ENCODE measurements around the gene PRKAG2.

The PRKAG2 gene

DNA sequence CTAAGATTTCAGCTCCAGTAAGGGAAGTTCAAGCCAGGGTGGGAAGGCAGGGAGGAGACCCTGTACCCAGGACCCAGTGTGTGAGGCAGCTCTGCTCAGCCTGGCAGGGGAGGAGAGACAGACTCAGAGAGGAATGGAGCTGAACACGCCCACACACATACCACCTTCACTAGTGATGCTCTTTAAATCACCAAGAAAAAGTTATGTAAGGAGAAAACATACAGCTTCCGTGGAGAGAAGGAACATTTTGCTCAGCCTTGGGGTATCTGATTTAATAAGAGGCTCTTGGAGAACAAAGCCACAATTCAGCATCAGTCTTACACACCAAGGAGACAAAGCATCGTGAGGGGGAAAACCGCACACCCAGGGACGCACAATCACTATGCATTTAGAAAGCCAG lies 62.9 kb downstream of the PRKAG2 start:
- Mint-ChIP-seq H3K27ac (peak overlapping the region; percentile 12), H3K4me3 (no peak overlapping the region), H3K9me3 (no peaks in the 10 kb centered on the region), H3K36me3 (ENCODE audit: low read depth) (no peaks in the 10 kb centered on the region), H3K4me1 (peaks cover 28% of the 10 kb centered on the region), H3K27me3 (no peaks in the 10 kb centered on the region)
- no peak for DNase-seq
- peak; percentile 81 for ATAC-seq

DNA sequence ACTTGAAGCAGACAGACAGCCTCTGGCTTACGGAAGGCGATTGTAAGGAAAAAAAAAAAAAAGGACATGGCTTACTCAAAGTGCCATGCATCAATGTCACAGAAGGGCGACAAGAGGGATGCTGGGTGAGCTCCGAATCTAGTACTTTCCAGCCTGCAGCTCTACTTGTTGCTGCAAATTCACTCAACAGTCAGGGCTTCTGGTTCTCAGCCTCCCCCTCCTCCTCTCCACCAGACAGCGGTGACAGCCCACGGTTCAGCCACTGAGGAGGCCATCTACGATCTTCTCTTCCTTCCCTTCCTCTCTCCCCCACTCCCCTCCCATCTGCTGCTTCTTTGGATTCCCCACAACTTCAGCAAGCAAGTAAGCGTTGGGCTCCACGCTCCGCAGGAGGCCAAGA lies 63.5 kb downstream of the PRKAG2 start:
- Mint-ChIP-seq H3K27ac (peak overlapping the region; percentile 12), H3K9me3 (no peaks in the 10 kb centered on the region), H3K27me3 (no peaks in the 10 kb centered on the region), H3K4me3 (no peak overlapping the region), H3K4me1 (peaks cover 28% of the 10 kb centered on the region), H3K36me3 (ENCODE audit: low read depth) (no peaks in the 10 kb centered on the region)
- no peak for ATAC-seq
- DNase-seq, result no peak

- ATAC-seq (no peak), DNase-seq (no peak)
- Mint-ChIP-seq H3K27ac (no peak overlapping the region), H3K4me1 (peaks cover 28% of the 10 kb centered on the region), H3K27me3 (no peaks in the 10 kb centered on the region), H3K4me3 (no peak overlapping the region), H3K36me3 (ENCODE audit: low read depth) (no peaks in the 10 kb centered on the region), H3K9me3 (no peaks in the 10 kb centered on the region)
These were observed 63.9 kb downstream of the PRKAG2 start for GRCh38 chr7:151812967-151813366.

DNA sequence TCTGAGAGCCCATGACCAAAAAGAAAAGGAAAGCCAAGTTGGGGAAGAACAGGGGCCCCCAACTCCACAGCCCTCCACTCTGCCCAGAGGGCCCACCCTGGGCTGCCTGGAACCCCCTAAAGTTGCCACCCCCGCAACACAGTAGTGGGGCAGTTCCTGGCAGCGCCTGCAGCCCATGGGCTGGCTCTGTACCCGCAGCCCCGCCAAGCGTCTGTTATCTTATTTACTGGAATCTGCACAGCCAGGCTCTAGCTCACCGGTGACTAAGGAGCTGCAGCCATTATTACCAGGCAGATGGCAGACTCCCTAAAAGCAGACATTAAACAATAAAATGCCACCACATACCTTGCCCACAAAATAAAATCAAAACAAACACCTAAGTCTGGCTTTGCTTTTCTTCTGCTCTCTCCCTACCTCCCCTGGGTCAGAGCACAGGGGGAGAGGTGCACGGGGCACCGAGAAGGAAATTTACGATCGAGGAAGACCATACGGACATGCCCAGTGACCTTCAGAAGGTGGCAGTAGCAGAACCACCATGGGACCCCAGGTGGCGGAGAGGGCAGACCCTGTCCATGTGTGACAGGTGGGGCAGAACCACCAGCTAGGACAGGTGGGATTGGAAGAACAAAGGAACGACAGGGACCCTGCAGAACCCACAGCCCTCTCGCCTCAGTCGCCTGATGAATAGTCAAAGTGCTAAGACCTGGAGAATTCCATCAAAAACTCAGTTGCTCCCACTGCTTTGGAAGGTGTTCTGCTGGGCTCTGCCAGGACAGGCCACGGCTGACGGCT lies 66.3 kb downstream of the PRKAG2 start:
- peaks cover 26% of the 10 kb centered on the region for H3K4me1 Mint-ChIP-seq
- no peak for DNase-seq
- H3K4me3 Mint-ChIP-seq, result no peak overlapping the region
- no peaks in the 10 kb centered on the region for H3K9me3 Mint-ChIP-seq
- H3K36me3 Mint-ChIP-seq (ENCODE audit: low read depth), result no peaks in the 10 kb centered on the region
- no peak overlapping the region for H3K27ac Mint-ChIP-seq
- no peak for ATAC-seq
- H3K27me3 Mint-ChIP-seq, result no peaks in the 10 kb centered on the region

- Mint-ChIP-seq H3K36me3 (ENCODE audit: low read depth) (no peaks in the 10 kb centered on the region), H3K4me3 (no peak overlapping the region), H3K27ac (no peak overlapping the region), H3K27me3 (no peaks in the 10 kb centered on the region), H3K9me3 (no peaks in the 10 kb centered on the region), H3K4me1 (peaks cover 18% of the 10 kb centered on the region)
- DNase-seq, result no peak
- ATAC-seq, result no peak
These were observed 67.1 kb downstream of the PRKAG2 start for GRCh38 chr7:151809864-151810170.

DNA sequence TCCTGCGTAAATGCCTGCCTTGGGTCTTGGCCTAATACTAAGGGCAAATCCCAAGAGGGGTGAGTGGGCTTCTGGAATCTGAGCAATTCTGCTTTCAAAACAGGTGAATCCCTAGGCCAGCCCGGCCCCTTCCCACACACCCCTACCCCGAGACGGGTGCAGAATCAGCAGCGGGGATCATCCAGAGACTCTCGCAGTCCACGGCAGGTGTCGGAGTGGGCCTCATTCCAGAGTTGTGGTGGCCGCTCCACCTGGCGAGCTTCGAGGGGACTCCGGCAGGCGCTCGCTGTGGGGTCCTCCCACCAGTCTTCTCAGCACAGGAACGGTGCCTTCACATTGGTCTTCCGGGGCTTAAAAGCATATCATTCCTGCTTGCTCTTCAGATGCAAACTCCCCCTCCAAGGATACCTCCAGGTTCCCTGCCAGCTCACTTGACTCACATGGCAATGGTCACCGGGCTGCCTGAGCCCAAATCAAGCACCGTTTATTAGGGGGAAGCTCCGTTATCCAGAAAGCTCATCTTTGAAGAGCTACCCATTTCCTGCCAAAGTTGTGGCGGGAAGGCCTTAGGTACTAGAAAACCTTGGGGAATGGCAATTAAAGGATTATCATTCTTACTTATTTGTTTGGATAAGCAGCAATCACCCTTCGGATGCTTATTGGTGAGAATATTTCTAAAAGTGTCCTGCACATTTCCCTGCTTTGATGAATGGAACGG lies 67.6 kb downstream of the PRKAG2 start:
- Mint-ChIP-seq H3K4me1 (peaks cover 14% of the 10 kb centered on the region), H3K36me3 (ENCODE audit: low read depth) (no peaks in the 10 kb centered on the region), H3K27me3 (no peaks in the 10 kb centered on the region), H3K9me3 (no peaks in the 10 kb centered on the region), H3K27ac (no peak overlapping the region), H3K4me3 (no peak overlapping the region)
- DNase-seq (no peak), ATAC-seq (no peak)

- ATAC-seq, result no peak
- H3K9me3 Mint-ChIP-seq, result no peaks in the 10 kb centered on the region
- DNase-seq, result no peak
- H3K4me1 Mint-ChIP-seq, result peaks cover 6% of the 10 kb centered on the region
- no peak overlapping the region for H3K4me3 Mint-ChIP-seq
- H3K27ac Mint-ChIP-seq, result no peak overlapping the region
- no peaks in the 10 kb centered on the region for H3K27me3 Mint-ChIP-seq
- H3K36me3 Mint-ChIP-seq (ENCODE audit: low read depth), result no peaks in the 10 kb centered on the region
These were observed 68.3 kb downstream of the PRKAG2 start for GRCh38 chr7:151808400-151809145.

- no peaks in the 10 kb centered on the region for H3K4me1 Mint-ChIP-seq
- DNase-seq (no peak), ATAC-seq (no peak)
- H3K27ac Mint-ChIP-seq, result no peak overlapping the region
- H3K9me3 Mint-ChIP-seq, result no peaks in the 10 kb centered on the region
- H3K4me3 Mint-ChIP-seq, result no peak overlapping the region
- no peaks in the 10 kb centered on the region for H3K27me3 Mint-ChIP-seq
- no peaks in the 10 kb centered on the region for H3K36me3 Mint-ChIP-seq (ENCODE audit: low read depth)
These were observed 69.1 kb downstream of the PRKAG2 start for GRCh38 chr7:151807846-151808245.

GRCh38 chr7:151806952-151807775 lies 69.8 kb downstream of the PRKAG2 start:
- no peaks in the 10 kb centered on the region for H3K4me1 Mint-ChIP-seq
- H3K9me3 Mint-ChIP-seq, result no peaks in the 10 kb centered on the region
- H3K36me3 Mint-ChIP-seq (ENCODE audit: low read depth), result no peaks in the 10 kb centered on the region
- H3K4me3 Mint-ChIP-seq, result no peak overlapping the region
- H3K27ac Mint-ChIP-seq, result no peak overlapping the region
- DNase-seq, result no peak
- ATAC-seq, result no peak
- no peaks in the 10 kb centered on the region for H3K27me3 Mint-ChIP-seq

GRCh38 chr7:151806204-151806603 lies 70.7 kb downstream of the PRKAG2 start:
- Mint-ChIP-seq H3K4me1 (no peaks in the 10 kb centered on the region), H3K27ac (no peak overlapping the region)

GRCh38 chr7:151805191-151805590 lies 71.7 kb downstream of the PRKAG2 start:
- no peaks in the 10 kb centered on the region for H3K9me3 Mint-ChIP-seq
- DNase-seq, result no peak
- no peak overlapping the region for H3K27ac Mint-ChIP-seq

More at GRCh38 chr7:151806204-151806603, 70.7 kb downstream of the PRKAG2 start:
- no peaks in the 10 kb centered on the region for H3K9me3 Mint-ChIP-seq
- ATAC-seq (no peak), DNase-seq (no peak)
- no peaks in the 10 kb centered on the region for H3K36me3 Mint-ChIP-seq (ENCODE audit: low read depth)
- H3K27me3 Mint-ChIP-seq, result no peaks in the 10 kb centered on the region
- no peak overlapping the region for H3K4me3 Mint-ChIP-seq

GRCh38 chr7:151804756-151805155 lies 72.2 kb downstream of the PRKAG2 start:
- DNase-seq (no peak), ATAC-seq (no peak)
- Mint-ChIP-seq H3K27ac (no peak overlapping the region), H3K36me3 (ENCODE audit: low read depth) (no peaks in the 10 kb centered on the region), H3K4me1 (no peaks in the 10 kb centered on the region), H3K4me3 (no peak overlapping the region), H3K9me3 (no peaks in the 10 kb centered on the region), H3K27me3 (no peaks in the 10 kb centered on the region)

More at GRCh38 chr7:151805191-151805590, 71.7 kb downstream of the PRKAG2 start:
- no peaks in the 10 kb centered on the region for H3K36me3 Mint-ChIP-seq (ENCODE audit: low read depth)
- H3K27me3 Mint-ChIP-seq, result no peaks in the 10 kb centered on the region
- no peak for ATAC-seq
- H3K4me1 Mint-ChIP-seq, result no peaks in the 10 kb centered on the region
- H3K4me3 Mint-ChIP-seq, result no peak overlapping the region

DNA sequence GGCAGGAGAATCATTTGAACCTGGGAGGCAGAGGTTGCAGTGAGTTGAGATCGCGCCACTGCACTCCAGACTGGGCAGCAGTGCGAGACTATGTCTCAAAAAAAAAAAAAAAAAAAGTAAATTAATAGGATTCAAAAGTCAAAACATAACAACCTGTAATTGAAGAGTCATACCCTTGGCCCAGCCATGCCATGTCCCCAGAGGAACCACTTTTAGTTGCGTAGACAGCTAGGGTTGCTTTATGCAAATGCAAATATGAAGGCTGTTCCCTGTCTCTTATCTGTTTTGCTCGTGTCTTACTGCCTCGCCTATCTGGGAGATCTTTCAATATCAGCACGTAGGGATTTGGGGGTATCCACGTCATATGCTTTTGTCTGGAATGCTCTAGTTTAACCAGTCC lies 73.1 kb downstream of the PRKAG2 start:
- no peak overlapping the region for H3K4me3 Mint-ChIP-seq
- H3K27me3 Mint-ChIP-seq, result no peaks in the 10 kb centered on the region
- H3K27ac Mint-ChIP-seq, result no peak overlapping the region
- no peaks in the 10 kb centered on the region for H3K9me3 Mint-ChIP-seq
- H3K4me1 Mint-ChIP-seq, result no peaks in the 10 kb centered on the region
- DNase-seq, result no peak
- H3K36me3 Mint-ChIP-seq (ENCODE audit: low read depth), result no peaks in the 10 kb centered on the region
- ATAC-seq, result no peak

GRCh38 chr7:151802469-151802846 lies 74.5 kb downstream of the PRKAG2 start:
- no peak for DNase-seq
- no peak overlapping the region for H3K4me3 Mint-ChIP-seq
- no peaks in the 10 kb centered on the region for H3K36me3 Mint-ChIP-seq (ENCODE audit: low read depth)
- no peak for ATAC-seq
- peaks cover 4% of the 10 kb centered on the region for H3K4me1 Mint-ChIP-seq
- H3K27ac Mint-ChIP-seq, result no peak overlapping the region
- H3K27me3 Mint-ChIP-seq, result no peaks in the 10 kb centered on the region
- no peaks in the 10 kb centered on the region for H3K9me3 Mint-ChIP-seq
